GM21825 (cell line): Measurements from ENCODE around the gene RNF220.

ENCODE experiments used
- ATAC-seq: cut with Tn5 transposase; IDR thresholded peaks from one replicate; pipeline ENCODE4 v1.9.1; 2021; ENCODE audit warnings: mild to moderate bottlenecking, moderate library complexity; ENCODE audit not compliant: unreplicated experiment

The RNF220 gene

DNA sequence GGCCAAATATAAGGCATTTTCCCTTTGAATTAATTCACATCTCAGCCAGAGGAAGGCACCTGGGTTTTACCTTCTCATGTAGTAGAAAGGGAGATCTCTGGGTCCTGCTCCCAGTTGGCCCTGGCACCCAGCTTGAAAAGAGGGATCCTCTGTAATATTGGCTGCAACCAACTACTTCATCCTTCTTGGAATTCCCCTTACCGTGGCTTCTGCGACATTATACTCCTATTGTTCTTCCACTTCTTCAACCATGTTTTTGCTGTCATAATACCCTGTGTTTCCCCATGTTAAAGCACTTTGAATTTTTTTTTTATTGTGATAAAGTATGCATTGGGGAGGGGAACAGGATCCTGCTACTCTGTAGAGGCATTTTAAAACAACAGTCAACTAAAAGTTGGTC, 26.8 kb downstream of the RNF220 start:
- ATAC-seq: no peak

DNA sequence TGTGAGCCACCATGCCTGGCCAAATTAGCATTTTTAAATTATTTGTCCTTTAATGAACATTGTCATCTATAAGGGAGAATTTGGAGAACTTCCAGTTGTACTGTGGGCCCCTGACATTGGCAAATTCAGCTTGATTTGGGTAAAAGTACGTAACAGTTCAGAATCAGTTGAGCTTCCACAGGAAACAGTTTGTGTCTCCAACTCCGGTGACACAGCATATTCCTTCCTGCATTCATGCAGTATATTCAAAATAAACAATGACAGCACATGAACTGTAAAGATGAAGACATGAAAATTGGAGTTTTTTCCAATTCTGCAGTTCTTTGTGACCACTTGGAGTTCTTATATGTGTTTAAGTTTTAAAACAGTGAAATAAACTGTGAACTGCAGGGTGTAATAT, 28.2 kb downstream of the RNF220 start:
- no peak for ATAC-seq

DNA sequence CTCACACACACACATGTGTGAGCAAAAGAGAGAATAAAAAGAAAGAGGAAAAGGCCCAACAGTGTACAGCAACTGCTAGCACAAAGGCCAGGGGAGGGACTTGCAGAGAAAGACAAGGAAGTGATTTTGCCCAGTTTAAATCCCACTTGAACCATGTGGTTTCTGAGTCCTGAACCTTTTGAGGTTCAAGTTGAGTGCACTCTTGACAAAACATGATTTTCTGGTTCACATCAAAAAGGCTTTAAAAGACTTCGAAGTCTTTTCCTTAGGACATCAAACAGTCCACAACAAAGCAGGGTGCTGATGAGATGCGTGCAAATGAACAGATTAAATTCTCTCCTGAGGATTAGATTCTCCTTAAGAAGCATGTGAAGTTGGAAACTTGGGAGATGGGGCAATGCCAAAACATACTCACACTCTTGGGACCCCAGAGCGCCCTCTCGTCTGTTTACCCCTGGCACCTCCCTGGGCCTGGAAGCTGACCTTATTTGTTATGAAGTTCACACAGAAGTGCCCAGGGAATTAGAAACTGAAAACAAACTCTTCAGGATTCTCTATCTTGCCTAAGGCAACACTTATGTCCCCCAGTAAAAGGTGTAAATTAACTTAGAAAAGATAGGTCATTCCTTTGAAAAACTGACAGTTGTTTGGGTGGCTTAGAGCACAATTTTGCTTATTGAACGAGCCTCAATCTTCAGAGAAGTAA, 31.5 kb downstream of the RNF220 start:
- ATAC-seq: no peak

DNA sequence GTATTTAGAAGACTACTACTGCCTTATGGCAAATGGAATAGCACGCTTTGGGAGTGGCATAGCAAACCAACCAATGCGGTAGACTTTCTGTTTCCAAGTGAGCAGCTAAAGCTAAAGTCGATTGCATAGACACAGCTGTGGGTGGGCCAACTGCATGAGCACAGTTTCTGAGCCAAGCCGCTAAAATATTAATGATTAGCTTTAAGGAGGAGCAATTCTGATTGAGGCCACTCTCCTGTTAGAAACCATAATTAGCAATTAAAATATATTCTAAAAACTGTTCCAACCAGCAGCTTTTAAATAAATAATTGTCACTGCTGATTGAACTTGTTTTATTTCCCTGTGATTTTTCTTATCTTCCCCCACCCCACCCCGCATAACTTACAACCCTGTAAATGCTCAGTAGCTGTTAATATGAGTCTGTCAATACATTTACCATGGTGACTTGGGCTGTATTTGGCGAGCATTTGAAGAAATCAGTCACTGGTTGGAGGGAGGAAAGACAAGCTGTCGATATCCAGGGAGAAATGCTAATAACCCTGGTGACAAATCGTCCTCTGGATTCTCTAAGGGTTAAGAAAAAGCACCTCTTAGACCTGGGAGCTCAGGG, 32.2 kb downstream of the RNF220 start:
- no peak for ATAC-seq

DNA sequence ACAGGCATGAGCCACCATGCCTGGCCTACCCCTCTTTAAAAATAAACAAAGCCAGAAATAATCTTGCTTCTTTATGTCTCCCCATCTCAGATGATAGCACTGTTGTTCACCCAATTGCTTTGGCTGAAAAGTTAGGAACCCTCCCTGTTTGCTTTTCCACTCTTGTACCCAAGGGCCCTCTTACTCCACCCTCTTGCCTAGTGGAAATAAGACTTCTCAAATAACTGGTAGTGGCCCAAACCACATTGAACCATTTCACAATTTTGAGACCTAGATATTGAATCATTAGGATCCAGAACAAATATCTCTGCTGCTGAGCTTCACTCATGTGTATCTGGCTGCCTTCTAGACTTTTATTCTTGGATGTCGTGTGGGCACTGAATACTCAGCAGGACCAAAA, 37.7 kb downstream of the RNF220 start:
- ATAC-seq: no peak

DNA sequence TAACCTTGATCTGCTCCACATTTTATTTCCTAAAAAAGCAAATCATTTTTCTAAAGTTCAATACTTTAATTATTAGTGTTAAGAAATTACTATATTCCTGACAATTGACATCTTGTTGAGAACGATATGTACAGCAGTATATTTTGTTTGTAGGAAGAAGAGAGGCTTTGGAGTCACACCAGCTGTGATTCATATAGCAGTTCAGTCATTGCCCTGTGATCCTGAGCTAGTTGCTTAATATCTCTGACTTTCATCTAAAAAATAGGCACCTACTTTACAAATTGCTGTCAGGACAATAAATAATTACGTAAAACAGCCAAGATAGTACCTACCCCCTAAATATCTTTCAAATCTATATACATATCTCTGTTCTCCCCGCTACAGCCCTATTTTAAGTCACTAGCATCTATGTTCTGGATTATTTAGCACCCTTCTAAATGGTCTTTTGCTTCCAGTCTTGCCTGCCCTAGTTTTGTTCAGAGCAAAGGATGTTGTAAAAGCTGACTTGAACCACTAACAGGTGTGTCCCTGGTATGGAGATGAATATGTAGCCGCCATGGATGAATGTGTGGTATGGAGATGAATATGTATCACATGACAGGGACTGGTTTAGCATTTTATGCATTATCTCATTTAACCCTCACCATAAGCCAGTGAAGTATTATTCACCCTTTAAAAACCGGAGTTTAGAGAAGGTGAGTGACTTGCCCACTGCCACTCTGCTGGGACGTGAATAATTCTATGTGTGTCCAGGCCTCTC, 42.2 kb downstream of the RNF220 start:
- no peak for ATAC-seq

DNA sequence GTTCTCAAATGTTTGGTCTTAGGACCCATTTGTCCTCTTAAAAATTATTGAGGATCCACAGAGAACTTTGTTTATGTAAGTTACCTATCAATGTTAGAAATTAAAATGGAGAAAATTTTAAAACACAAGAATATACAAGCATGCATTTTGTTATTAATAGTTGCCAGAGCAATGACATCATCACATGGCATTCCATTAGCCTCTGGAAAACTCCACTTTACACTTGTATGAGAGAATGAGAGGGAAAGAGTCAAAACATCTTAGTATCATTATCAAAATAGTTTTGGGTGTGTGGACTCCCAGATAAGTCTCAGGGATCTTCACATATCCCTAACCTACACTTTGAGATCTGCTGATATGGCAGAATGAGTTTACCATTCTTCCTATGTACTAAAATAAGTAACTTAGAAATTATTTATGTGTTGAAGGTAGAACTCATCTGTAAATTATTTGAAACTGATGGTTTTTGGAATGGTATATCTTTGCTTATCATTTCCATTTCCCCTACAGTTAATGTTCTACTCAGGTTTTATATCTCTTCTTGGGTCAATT, 48.8 kb downstream of the RNF220 start:
- no peak for ATAC-seq

DNA sequence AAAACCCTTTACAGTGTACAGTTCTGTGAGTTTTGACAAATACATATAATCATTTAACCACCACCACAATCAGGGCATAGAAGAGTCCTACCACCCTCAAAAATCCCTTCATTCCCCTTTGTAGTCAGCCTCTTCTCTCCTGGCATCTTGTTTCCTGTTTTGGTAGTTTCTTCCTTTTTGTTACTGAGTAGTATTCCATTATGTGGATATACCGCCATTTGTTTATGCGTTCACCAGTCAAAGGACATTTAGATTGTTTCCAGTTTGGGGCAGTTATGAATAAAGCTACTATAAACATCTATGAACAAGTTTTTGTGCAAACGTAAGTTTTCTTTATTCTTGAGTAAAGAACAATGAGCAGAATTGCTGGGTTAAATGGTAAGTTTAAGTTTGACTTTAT, 49.6 kb downstream of the RNF220 start:
- ATAC-seq: no peak

DNA sequence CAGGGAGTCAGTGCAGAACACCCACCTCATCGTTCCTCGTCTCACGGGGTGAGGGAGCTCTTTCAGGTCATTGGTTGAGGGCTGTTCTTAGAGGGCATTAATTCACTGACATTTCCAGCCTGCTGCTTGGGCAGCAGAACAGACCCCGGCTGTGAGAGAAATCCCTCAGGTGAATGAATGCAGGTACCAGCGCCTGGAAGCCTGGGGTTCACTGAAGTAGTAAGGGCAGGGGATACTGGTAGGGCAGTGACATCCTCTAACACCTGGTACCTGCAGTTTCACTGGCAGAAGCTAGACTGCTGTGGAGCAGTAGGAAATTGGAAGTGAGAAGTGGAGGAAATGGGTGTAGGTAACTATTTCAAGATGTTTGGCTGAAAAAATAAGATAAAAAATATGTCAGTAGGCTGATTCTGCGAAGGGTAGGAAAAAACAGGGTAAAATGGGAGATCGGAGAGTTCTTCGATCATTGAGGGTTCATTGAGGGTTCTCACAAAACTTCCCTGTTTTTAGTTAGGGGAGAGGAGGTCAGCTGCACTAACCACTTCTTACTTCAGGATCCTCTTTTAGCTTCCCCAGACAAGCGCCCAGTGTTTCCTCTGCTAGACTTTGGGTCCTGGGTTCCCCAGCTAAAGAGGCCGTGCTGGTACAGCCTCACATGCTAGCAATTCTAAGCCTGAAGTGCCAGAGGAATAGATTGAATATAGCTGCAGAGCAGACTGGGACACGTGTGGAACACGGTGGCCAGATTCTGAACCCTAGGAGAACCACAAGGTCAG, 55.2 kb downstream of the RNF220 start:
- no peak for ATAC-seq

DNA sequence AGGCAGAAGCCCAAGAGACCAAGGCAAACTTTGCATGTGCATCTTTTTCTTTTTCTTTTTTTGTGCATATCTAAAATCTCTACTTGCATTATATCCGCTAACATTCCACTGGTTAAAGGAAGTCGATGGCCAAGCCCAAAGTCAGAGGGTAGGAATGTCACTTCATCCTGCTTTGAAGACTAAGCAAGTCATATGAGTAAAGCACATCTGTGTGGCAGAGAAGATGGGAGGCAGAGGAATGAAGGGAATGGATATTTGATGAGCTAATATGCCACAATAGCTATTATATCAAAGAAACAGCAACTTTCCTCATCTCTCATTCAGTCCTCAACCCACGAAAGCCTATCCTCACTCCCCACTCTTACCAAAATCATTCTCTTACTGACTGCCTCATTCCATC, 59.3 kb downstream of the RNF220 start:
- ATAC-seq: no peak

DNA sequence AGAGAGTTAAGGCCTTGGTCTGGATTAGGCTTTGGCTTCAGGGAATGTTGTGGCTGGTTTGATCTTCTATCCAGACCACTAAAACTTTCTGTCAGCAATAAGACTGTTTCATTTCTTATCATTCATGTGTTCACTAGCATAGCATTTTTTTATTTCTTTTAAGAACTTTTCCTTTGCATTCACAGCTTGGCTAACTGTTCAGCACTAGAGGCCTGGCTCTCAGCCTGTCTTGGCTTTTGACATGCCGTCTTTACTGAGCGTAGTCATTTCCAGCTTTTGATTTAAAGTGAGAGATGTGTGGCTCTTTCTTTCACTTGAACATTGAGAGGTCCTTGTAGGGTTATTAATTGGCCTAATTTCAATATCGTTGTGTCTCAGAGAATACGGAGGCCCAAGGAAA, 62.5 kb downstream of the RNF220 start:
- no peak for ATAC-seq

DNA sequence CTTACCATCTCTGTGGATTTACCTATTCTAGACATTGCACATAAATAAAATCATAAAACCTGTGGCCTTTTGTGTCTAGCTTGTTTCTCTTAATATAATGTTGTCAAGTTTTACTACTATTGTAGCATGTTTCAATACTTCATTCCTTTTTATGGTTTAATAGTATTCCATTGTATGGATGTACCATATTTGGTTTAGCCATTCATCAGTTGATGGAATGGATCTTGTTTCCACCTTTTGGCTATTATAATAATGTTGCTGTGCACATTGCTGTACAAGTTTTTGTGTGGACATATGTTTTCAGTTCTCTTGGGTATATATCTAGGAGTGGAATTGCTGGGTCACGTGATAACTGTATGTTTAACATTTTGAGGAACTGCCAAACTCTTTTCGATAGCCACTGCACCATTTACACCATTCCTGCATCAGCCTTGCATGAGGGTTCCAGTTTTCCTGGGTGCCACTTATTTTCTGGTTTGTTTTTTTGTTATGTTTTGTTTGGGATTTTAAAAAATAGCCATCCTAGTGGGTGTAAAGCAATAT, 66.9 kb downstream of the RNF220 start:
- no peak for ATAC-seq

DNA sequence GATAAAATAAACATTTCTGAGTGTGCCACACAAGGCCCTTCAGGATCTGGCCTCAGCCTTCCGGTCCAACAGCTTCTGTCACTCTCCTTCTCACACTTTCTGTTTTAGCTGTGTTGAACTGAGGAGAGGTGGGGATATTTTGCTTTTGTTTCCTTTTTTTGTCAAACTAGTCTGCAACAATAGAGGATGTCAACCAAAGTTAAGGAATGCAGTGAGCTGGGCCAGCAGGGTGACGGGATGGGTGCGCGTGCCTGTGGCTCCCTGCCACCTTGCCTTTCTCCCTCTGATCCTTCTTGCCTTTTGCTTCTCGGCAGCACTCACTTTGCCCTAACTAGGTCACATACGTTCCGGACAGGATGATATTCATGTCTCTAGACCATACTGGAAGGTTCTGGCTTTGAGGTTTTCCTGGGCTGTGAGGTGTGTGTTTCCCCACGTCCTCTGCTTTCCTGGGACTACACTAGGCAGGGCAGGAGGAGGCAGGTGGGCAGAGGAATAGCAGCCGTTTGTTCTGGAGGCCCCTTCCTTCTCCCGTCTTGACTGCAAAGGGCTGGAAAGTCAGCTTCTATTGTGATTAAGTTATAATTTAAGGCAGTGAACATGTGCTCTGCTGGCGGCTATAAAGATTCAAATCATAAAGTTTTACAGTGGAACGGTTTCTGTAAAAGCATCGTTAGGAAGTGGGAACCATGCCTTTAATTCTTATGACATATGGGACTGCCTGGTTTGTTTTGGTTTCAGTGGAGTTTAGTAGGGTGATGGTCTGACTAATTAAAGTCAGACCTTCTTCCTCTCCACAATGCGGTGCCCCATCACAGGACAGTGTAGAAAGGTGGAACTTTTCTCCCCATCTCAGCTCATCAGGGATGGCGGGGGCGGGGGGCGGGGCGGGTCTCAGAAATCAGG, 67.8 kb downstream of the RNF220 start:
- ATAC-seq: no peak

DNA sequence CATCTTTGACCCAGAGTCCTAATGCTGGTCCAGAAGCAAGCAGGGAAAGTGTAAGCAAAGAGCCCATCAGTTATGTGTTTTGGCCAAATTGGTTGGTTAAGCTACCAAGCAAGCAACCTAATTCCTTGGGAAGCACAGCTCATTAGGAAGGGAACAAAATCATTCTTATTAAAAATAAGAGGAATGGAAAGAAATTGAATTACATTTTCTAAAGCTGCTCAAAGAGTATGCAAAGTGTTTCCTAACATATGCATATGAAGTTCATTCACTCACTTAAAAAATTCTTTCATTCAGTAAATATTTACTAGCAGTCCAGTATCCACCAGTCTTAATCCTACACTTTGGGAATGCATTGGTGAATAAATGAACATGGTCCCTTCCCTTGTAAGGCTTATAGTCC, 71.8 kb downstream of the RNF220 start:
- no peak for ATAC-seq

DNA sequence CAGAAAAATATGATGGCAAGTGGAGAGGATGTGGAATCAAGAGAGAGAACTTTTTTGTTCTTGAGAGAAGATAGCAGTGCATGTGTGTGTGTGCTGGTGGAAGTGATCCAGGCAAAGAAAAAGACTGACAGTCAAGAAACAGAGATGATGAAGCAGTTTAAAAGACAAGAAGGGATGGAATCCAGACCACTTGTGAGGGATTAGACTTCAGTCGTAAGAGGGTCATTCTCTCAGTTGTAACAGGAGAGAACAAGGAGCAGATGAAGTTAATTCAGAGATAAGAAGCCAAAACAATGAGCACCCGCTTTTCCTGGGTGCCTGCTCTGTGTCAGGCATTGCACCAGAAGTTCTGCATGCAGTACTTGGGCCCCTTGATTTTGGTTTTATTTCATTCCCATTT, 76.6 kb downstream of the RNF220 start:
- ATAC-seq: no peak

DNA sequence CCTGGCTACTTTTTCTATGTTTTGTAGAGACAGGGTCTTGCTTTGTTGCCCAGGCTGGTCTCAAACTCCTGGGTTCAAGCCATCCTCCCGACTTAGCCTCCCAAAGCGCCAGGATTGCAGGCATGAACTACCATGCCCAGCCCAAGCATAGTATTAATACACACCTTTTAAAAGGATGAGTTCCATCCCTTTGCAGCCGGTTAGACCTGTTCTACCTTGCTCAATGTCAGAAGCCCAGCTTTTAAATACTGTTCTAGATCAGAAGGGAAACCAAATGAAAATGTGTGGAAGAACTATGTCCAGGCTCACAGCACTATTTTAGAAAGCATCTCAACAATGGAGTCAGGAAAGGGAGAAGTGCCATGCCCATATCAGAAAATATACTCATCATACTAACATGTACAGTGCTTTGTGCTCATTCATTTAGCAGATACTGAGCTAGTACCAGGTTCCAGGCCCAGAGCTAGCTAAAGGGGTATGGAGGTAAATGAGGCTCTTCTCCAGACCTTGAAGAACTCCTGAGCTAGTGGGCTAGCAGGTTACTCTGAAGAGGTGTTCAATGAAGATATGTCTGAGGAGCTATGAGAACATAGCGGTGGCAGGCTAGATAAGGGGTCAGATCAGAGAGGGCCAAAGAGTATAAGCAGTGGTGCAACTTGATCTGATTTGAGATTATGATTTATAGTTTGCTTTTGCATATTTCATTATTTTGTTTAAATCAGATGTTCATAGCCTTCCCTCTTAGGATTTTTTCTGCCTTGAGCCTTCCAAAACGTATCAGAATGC, 78.2 kb downstream of the RNF220 start:
- no peak for ATAC-seq

DNA sequence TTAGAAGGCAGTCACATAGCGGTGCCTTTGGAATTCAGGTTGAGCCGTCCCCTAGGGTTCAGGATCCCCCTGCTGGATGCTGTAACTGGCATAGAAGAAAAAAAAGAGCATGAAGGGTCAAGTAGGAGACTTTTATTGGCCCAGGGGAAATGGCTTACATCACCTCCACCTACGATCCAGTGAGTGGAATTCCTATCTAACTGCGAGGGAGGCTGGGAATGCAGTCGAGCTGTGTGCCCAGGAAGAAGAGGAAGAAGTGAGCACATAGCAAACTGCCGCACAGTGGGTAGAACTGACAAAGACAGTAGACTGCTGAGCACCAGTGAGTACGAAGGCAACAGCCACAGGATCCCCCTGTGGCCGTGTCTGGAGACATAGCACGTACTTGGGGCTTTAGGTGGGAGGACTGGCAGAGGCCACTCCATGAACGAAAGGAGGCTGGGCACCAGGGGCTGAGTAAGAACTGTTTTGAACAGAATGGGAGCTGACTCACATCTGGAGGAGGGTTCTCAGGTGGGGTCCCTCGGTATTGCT, 79.2 kb downstream of the RNF220 start:
- ATAC-seq: no peak

DNA sequence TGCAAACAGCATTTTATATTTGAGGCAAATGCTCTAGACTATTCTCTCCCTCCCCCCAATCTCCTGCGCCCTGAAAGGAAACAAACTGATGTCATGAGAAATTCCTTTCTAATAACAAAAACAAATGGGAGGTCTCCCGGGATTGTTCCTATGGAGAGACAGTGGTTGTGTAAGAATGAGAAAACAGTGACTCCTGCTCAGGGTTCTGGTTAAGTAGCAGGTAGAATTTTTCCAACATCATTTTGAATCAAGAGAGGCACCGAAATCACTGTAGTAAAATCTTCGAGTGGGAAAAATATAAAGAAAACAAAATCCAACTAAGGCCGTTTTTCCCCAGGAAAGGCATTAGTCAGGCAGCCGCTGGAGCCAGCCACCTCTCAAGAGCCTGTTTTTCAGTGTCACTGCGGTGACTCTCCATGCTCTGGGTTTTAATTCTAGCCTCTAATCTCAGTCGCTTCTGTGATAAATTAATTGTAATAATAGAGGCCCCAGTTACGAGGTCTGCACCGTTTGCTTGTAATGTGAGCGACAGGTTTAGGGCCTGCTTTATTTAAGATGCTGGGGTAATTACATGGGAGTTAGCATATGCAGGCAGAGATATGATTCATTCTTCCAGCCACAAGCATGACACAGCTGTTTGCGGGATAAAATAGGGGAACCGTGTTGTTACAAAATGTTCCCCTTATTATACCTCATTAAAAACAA, 80.3 kb downstream of the RNF220 start:
- no peak for ATAC-seq
